OCI-LY3 (cell line): ENCODE results near the gene C12orf50.

ENCODE experiments used
- H2AFZ ChIP-seq: fragments of 200-600, 300-600 bp; shearing (Covaris generic); 2 replicates; pipeline ENCODE4 v1.6.0; 2014; ENCODE audit warnings: antibody characterized with exemption, low read depth, low read length
- H3K27ac ChIP-seq: fragments of 200-600, 300-600 bp; sonication (generic); 2 replicates; pipeline ENCODE4 v1.5.1; 2014; ENCODE audit warnings: mild to moderate bottlenecking, low read length, moderate library complexity, mixed read lengths
- H3K27me3 ChIP-seq: fragments of 200-600, 300-600 bp; sonication (generic); 2 replicates; pipeline ENCODE4 v1.6.1; 2014; ENCODE audit warnings: low read depth, low read length, mixed read lengths
- H3K36me3 ChIP-seq: fragments of 200-600, 300-600 bp; sonication (generic); replicated peaks from 2 replicates; pipeline ENCODE3; 2014; ENCODE audit warnings: low read depth, low read length, mixed read lengths
- H3K4me1 ChIP-seq: fragments of 300-600, 200-600 bp; sonication (generic); 2 replicates; pipeline ENCODE4 v1.6.1; 2014; ENCODE audit warnings: low read length, mixed read lengths
- H3K4me2 ChIP-seq: fragments of 200-600, 300-600 bp; sonication (generic); 2 replicates; pipeline ENCODE4 v1.6.1; 2014; ENCODE audit warnings: low read length, mixed read lengths
- H3K4me3 ChIP-seq: fragments of 300-600, 200-600 bp; sonication (generic); 2 replicates; pipeline ENCODE4 v1.5.1; 2014; ENCODE audit warnings: antibody characterized with exemption, mild to moderate bottlenecking, low read length, moderate library complexity
- H3K79me2 ChIP-seq: fragments of 300-600, 200-600 bp; shearing (Covaris generic); 2 replicates; pipeline ENCODE4 v1.6.1; 2014; ENCODE audit warnings: mild to moderate bottlenecking, low read length, mixed read lengths
- H3K9ac ChIP-seq: fragments of 300-600, 200-600 bp; shearing (Covaris generic); 2 replicates; pipeline ENCODE4 v1.6.0; 2014; ENCODE audit warnings: mild to moderate bottlenecking, low read length, moderate library complexity
- H3K9me3 ChIP-seq: fragments of 200-600, 300-600 bp; shearing (Covaris generic); 2 replicates; pipeline ENCODE4 v1.6.1; 2014; ENCODE audit warnings: low read length, mixed read lengths; ENCODE audit not compliant: insufficient read depth
- H4K20me1 ChIP-seq: fragments of 200-600, 300-600 bp; sonication (generic); 2 replicates; pipeline ENCODE4 v1.6.1; 2016; ENCODE audit warnings: low read length, mixed read lengths; ENCODE audit not compliant: insufficient read depth
- EZH2phosphoT487 ChIP-seq: fragments of 200-600 bp; shearing (Covaris generic); IDR thresholded peaks from 2 replicates; pipeline ENCODE4 v1.6.1; 2018; ENCODE audit warnings: antibody characterized with exemption, mixed run types, low read depth
- TF ChIP-seq, protein P1 (sequence below): fragments of 200-600, 300-600 bp; sonication (generic); IDR thresholded peaks from 2 replicates; pipeline ENCODE4 v1.5.1; 2014; ENCODE audit warnings: antibody characterized with exemption, low read length, low read depth

The C12orf50 gene

DNA sequence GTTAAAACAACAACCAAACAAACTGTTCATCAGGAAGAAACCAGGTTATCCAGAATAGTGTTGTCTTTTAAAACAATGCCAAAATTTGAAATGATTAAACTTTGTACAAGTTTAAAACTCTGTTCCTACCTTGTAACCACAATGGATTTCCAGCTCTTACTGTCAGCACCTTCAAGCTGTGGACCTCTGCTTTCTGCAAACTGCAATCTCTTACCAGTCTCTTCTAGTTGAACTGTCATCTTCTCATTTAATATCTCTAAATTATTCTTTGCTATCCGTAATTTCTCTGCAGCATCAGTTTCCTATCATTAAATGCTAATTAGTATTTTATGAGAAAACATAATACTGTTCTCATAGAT, 29.5 kb upstream of the C12orf50 start:
- Histone ChIP-seq H3K9ac (no peak overlapping the region), H3K36me3 (peaks cover 27% of the 10 kb centered on the region), H3K4me1 (peaks cover 18% of the 10 kb centered on the region), H3K9me3 (no peaks in the 10 kb centered on the region), H3K27ac (no peak overlapping the region), H3K4me3 (no peak overlapping the region), H2AFZ (no peak overlapping the region), H3K79me2 (no peaks in the 10 kb centered on the region), H4K20me1 (no peaks in the 10 kb centered on the region), H3K27me3 (no peaks in the 10 kb centered on the region), H3K4me2 (no peak overlapping the region)
- TF ChIP-seq EZH2phosphoT487, result no peak
- TF ChIP-seq, protein P1, sequence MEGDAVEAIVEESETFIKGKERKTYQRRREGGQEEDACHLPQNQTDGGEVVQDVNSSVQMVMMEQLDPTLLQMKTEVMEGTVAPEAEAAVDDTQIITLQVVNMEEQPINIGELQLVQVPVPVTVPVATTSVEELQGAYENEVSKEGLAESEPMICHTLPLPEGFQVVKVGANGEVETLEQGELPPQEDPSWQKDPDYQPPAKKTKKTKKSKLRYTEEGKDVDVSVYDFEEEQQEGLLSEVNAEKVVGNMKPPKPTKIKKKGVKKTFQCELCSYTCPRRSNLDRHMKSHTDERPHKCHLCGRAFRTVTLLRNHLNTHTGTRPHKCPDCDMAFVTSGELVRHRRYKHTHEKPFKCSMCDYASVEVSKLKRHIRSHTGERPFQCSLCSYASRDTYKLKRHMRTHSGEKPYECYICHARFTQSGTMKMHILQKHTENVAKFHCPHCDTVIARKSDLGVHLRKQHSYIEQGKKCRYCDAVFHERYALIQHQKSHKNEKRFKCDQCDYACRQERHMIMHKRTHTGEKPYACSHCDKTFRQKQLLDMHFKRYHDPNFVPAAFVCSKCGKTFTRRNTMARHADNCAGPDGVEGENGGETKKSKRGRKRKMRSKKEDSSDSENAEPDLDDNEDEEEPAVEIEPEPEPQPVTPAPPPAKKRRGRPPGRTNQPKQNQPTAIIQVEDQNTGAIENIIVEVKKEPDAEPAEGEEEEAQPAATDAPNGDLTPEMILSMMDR, result no peak

DNA sequence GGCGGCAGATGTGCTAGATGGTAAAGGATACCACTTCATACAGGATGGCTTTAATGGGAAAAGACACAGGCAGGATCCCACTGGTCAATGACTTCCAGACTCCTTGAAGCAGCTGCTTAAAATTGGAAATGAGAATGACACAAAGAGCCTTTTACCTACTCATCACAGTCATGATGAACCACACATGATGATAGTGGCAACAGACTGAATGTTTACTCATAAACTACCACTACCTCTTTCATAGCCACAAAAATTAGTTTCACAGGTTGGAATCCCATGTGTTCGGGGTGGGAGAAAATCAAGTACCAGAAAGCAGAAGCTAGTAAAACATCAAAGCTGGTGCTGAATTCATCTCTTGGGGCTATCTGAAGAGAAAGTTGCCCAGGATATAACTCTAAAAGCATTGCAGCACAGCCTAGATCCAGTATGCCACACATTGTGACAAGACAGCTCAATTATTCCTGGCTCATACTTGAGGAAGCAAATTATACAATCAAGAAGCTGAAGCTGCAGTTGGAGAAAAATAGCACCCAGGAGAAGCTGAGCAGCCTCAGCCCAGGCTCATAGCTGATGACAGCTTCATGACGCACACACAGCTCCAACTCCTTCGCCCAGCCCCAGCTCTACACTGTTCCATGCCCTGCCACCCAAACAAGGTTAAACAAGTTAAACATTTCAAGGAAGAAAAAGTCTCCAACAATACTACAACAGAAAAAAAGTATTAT, 29.0 kb upstream of the C12orf50 start:
- H3K4me3 ChIP-seq, result no peak overlapping the region
- H3K9me3 ChIP-seq, result no peaks in the 10 kb centered on the region
- H3K9ac ChIP-seq, result no peak overlapping the region
- H3K4me2 ChIP-seq, result no peak overlapping the region
- H3K27ac ChIP-seq, result no peak overlapping the region
- H4K20me1 ChIP-seq, result no peaks in the 10 kb centered on the region
- H3K4me1 ChIP-seq, result peaks cover 13% of the 10 kb centered on the region
- H2AFZ ChIP-seq, result no peak overlapping the region
- H3K27me3 ChIP-seq, result no peaks in the 10 kb centered on the region
- TF ChIP-seq, protein P1, result no peak
- no peak for TF ChIP-seq EZH2phosphoT487
- no peaks in the 10 kb centered on the region for H3K79me2 ChIP-seq
- peaks cover 27% of the 10 kb centered on the region for H3K36me3 ChIP-seq

DNA sequence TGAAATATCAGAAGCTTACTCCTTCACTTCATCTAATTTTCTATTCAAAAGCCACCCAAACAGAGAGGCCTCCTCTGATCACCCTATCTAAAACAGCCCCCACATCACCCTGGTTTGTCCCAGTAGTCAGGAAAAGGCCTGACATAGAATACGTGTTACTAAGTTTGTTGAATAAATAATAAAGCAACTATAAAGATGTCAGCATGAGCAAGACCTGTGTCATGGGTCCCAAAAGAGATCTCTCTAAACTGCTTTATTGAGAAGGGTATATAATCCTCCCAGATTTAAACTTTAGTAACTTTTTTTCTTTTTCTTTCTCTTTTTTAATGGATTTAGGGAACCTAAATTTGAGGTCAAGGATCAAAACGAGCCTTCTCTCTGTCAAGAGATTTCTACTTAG, 27.4 kb upstream of the C12orf50 start:
- H3K27ac ChIP-seq, result no peak overlapping the region
- no peak overlapping the region for H3K9ac ChIP-seq
- peaks cover 34% of the 10 kb centered on the region for H3K36me3 ChIP-seq
- no peaks in the 10 kb centered on the region for H3K4me1 ChIP-seq
- H3K79me2 ChIP-seq, result no peaks in the 10 kb centered on the region
- no peak overlapping the region for H2AFZ ChIP-seq
- H3K4me2 ChIP-seq, result no peak overlapping the region
- no peaks in the 10 kb centered on the region for H4K20me1 ChIP-seq
- TF ChIP-seq EZH2phosphoT487, result no peak
- TF ChIP-seq, protein P1, result no peak
- H3K9me3 ChIP-seq, result no peaks in the 10 kb centered on the region
- H3K4me3 ChIP-seq, result no peak overlapping the region
- no peaks in the 10 kb centered on the region for H3K27me3 ChIP-seq

DNA sequence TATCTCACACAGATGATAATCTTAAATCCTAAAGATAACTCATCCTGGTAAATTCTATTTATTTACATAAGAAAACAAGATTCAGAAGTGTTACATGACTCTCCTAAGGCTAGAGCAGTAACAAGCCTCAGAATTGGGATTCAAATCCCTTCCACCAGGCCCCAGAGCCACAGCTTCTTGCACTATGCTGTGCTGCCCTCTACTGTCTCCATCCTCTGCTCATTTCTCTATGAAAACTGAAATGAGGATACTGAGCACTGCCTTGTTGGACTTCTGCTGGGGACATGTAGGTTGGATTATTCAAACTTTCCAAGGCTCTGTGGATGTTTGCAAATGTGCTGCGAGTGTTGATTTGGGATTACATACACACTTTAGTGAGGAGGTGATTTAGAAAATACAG, 23.5 kb upstream of the C12orf50 start:
- no peak overlapping the region for H3K9ac ChIP-seq
- H3K27me3 ChIP-seq, result no peaks in the 10 kb centered on the region
- TF ChIP-seq, protein P1, result peak; percentile 63
- no peak for TF ChIP-seq EZH2phosphoT487
- H3K27ac ChIP-seq, result no peak overlapping the region
- H3K4me3 ChIP-seq, result no peak overlapping the region
- H3K79me2 ChIP-seq, result no peaks in the 10 kb centered on the region
- no peak overlapping the region for H2AFZ ChIP-seq
- H3K36me3 ChIP-seq, result peaks cover 44% of the 10 kb centered on the region
- H3K4me1 ChIP-seq, result no peaks in the 10 kb centered on the region
- H4K20me1 ChIP-seq, result no peaks in the 10 kb centered on the region
- no peaks in the 10 kb centered on the region for H3K9me3 ChIP-seq
- no peak overlapping the region for H3K4me2 ChIP-seq
